ENCODE data around the gene ECT2.

DNA sequence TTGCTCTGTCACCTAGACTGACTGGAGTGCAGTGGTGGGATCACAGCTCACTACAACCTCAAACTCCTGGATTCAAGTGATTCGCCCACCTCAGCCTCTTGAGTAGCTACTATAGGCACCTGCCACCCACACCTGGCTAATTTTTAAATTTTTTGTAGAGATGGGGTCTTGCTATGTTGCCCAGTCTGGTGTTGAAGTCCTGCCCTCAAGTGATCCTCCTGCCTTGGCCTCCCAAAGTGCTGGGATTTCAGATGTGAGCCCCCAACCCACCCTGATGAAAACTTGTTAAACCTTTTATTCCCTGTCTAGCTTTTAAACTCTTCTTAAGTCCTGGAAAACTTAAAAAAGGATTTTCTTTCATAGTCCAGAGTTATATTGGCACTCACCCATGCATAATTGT is 2.6 kb downstream of the ECT2 start:
- no peak for TF ChIP-seq CTCF (conservative IDR thresholded peaks at IDR 0.05 in 1 of 2, IDR thresholded peaks at IDR 0.05 in 1 of 2; ENCODE audit: extremely low read depth in 1 of 2, insufficient read depth in 1 of 2, low read depth in 1 of 2, low read length in 2 of 2)
- no peak for TF ChIP-seq EZH2 (IDR thresholded peaks at IDR 0.05; ENCODE audit: borderline replicate concordance, low read length)

Measured in mammary epithelial cell (primary cell).